HG02840 (cell line): Measurements from ENCODE around the gene SLC66A2.
"Not testable (repeated sequence)": the region's sequence is repeated elsewhere in the genome, so short reads cannot be mapped to it uniquely, and the experiment has no call there.

Experiments used
- ATAC-seq: cut with Tn5 transposase; IDR thresholded peaks from one replicate; pipeline ENCODE4 v1.9.1; 2021; ENCODE audit warnings: mild to moderate bottlenecking, moderate library complexity, moderate number of reproducible peaks; ENCODE audit not compliant: unreplicated experiment, low FRiP score

SLC66A2 gene

GRCh38 chr18:79951545-79952455, at the start of gene SLC66A2:
Gene SLC66A2 (minus strand): TSS chr18:79951653. CDS start chr18:79950926, 727 bp downstream.
- ATAC-seq: peak; percentile 69

GRCh38 chr18:80000877-80001276, 49.4 kb upstream of the SLC66A2 start:
- ATAC-seq: no peak

- ATAC-seq: not testable (repeated sequence)
Observed at GRCh38 chr18:79999701-80000100, 48.2 kb upstream of the SLC66A2 start.

- ATAC-seq: no peak
Observed at GRCh38 chr18:79991494-79991893, 40.0 kb upstream of the SLC66A2 start.

- no peak for ATAC-seq
Observed at GRCh38 chr18:79989195-79989497, 37.7 kb upstream of the SLC66A2 start.

- ATAC-seq: peak; percentile 95
Observed at GRCh38 chr18:79988451-79989194, 37.2 kb upstream of the SLC66A2 start, which contains the start of gene TXNL4A. Gene TXNL4A (minus strand): TSS chr18:79988563. CDS start chr18:79988392, 171 bp downstream.

GRCh38 chr18:79988071-79988450, 36.6 kb upstream of the SLC66A2 start:
- peak; percentile 60 for ATAC-seq

GRCh38 chr18:79987566-79987965, 36.1 kb upstream of the SLC66A2 start:
- ATAC-seq: no peak

- ATAC-seq: no peak
Observed at GRCh38 chr18:79986726-79987125, 35.3 kb upstream of the SLC66A2 start.

GRCh38 chr18:79985172-79985571, 33.7 kb upstream of the SLC66A2 start:
- no peak for ATAC-seq

GRCh38 chr18:79983793-79984192, 32.3 kb upstream of the SLC66A2 start:
- no peak for ATAC-seq

- no peak for ATAC-seq
Observed at GRCh38 chr18:79983253-79983652, 31.8 kb upstream of the SLC66A2 start.

- no peak for ATAC-seq
Observed at GRCh38 chr18:79982736-79983135, 31.3 kb upstream of the SLC66A2 start.

- ATAC-seq: no peak
Observed at GRCh38 chr18:79980585-79980984, 29.1 kb upstream of the SLC66A2 start.

- ATAC-seq: no peak
Observed at GRCh38 chr18:79979843-79980242, 28.4 kb upstream of the SLC66A2 start.

- no peak for ATAC-seq
Observed at GRCh38 chr18:79975985-79976680, 24.7 kb upstream of the SLC66A2 start.

- no peak for ATAC-seq
Observed at GRCh38 chr18:79975043-79975442, 23.6 kb upstream of the SLC66A2 start.

GRCh38 chr18:79974025-79974654, 22.7 kb upstream of the SLC66A2 start:
- no peak for ATAC-seq

- no peak for ATAC-seq
Observed at GRCh38 chr18:79973517-79973916, 22.1 kb upstream of the SLC66A2 start.

- no peak for ATAC-seq
Observed at GRCh38 chr18:79972720-79973119, 21.3 kb upstream of the SLC66A2 start.
